ENCODE data around the gene CAMK2D.

DNA sequence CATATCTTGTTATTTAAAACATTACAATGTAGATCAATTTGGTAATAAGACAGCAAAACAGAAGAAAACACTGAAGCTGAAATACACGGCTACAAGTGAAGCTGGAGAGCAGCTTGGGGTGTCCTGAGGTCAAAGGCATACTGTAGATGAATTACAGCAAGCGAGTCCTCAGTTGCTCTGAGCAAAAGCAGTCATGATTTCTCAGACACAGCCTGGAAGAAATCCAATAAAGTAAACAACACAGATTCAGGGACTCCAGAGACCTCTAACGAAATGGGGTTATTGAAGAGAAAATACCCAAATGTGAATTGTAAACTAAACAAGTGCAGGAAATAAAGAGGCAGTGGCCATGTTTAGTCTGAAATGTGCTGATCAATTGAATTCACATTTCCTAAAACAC, 324.4 kb downstream of the CAMK2D start:
- TF ChIP-seq, protein P1, sequence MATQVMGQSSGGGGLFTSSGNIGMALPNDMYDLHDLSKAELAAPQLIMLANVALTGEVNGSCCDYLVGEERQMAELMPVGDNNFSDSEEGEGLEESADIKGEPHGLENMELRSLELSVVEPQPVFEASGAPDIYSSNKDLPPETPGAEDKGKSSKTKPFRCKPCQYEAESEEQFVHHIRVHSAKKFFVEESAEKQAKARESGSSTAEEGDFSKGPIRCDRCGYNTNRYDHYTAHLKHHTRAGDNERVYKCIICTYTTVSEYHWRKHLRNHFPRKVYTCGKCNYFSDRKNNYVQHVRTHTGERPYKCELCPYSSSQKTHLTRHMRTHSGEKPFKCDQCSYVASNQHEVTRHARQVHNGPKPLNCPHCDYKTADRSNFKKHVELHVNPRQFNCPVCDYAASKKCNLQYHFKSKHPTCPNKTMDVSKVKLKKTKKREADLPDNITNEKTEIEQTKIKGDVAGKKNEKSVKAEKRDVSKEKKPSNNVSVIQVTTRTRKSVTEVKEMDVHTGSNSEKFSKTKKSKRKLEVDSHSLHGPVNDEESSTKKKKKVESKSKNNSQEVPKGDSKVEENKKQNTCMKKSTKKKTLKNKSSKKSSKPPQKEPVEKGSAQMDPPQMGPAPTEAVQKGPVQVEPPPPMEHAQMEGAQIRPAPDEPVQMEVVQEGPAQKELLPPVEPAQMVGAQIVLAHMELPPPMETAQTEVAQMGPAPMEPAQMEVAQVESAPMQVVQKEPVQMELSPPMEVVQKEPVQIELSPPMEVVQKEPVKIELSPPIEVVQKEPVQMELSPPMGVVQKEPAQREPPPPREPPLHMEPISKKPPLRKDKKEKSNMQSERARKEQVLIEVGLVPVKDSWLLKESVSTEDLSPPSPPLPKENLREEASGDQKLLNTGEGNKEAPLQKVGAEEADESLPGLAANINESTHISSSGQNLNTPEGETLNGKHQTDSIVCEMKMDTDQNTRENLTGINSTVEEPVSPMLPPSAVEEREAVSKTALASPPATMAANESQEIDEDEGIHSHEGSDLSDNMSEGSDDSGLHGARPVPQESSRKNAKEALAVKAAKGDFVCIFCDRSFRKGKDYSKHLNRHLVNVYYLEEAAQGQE (IDR thresholded peaks at IDR 0.05; ENCODE audit: insufficient read depth in 1 of 2, low read depth in 2 of 2, low read length in 2 of 2), result no peak
- TF ChIP-seq TAF1 (IDR thresholded peaks at IDR 0.05; ENCODE audit: borderline replicate concordance, insufficient read depth, low read length) (0 out of 2 replicates have a peak, but pooled peaks have one; percentile 25), POLR2AphosphoS5 (IDR thresholded peaks at IDR 0.05; ENCODE audit: low read depth, low read length) (no peak), SIN3A (IDR thresholded peaks at IDR 0.05; ENCODE audit: borderline replicate concordance, insufficient read depth, low read length) (no peak)

Data from PFSK-1 (cell line).